T follicular helper cell (primary cell): ENCODE data around the gene SCARB1.
"Not testable (repeated sequence)": the region's sequence is repeated elsewhere in the genome, so short reads cannot be mapped to it uniquely, and the experiment has no call there.

Source experiments
- DNase-seq: peaks from one replicate; pipeline ENCODE4 v3.0.0-alpha.2; 2020; ENCODE audit warnings: low read depth

SCARB1 gene

GRCh38 chr12:124883263-124884130, 19.8 kb upstream of the SCARB1 start:
- DNase-seq, result no peak

- DNase-seq, result no peak
These were observed 17.5 kb upstream of the SCARB1 start for GRCh38 chr12:124881123-124881522.

DNA sequence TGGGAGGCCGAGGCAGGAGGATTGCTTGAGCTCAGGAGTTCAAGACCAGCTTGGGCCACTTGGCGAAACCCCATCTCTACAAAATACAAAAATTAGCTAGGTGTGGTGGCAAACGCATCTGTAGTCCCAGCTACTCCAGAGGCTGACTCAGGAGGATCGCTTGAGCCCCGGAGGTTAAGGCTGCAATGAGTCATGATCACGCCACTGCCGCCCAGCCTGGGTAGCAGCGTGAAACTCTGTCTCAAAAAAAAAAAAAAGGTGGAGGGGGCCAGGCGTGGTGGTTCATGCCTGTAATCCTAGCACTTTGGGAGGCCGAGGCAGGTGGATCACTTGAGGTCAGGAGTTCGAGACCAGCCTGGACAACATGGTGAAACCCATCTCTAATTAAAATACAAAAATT, 16.7 kb upstream of the SCARB1 start:
- not testable (repeated sequence) for DNase-seq

GRCh38 chr12:124878795-124879516, 15.3 kb upstream of the SCARB1 start:
- DNase-seq, result no peak

GRCh38 chr12:124877423-124877822, 13.8 kb upstream of the SCARB1 start:
- no peak for DNase-seq

GRCh38 chr12:124876171-124876570, 12.5 kb upstream of the SCARB1 start:
- DNase-seq, result no peak

- DNase-seq, result no peak
These were observed 12.1 kb upstream of the SCARB1 start for GRCh38 chr12:124875803-124876132.

- no peak for DNase-seq
These were observed 11.5 kb upstream of the SCARB1 start for GRCh38 chr12:124874988-124875802.

GRCh38 chr12:124874188-124874587, 10.5 kb upstream of the SCARB1 start:
- DNase-seq, result no peak

DNA sequence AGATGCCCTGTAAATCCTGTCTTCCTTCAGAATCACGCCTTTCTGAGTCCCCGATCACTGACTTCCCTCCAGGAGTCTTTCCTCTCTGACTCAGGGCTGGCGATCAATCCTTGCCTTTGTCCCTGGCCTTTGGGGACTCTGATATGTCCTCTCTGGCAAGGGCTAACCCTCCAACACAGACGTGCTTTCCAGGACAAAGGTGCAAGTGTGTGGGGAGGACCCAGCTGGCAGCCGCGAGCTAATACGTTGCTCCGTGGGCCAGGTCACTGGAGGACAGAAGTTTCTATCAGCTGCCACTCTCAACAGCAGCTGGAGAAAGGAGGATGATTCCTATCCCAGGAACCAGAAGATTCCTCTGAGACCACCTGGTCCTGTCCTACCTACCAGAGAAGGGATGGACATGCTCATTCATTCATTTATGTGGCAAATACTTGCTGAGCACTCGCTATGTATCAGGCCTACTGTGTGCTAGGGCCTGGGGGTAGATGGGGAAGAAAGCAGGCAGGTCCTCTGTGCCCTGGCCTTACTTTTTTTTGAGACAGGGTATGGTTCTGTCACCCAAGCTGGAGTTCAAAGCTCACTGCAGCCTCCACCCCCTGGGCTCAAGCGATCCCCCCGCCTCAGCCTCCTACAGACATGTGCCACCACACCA, 8.5 kb upstream of the SCARB1 start:
- no peak for DNase-seq

DNA sequence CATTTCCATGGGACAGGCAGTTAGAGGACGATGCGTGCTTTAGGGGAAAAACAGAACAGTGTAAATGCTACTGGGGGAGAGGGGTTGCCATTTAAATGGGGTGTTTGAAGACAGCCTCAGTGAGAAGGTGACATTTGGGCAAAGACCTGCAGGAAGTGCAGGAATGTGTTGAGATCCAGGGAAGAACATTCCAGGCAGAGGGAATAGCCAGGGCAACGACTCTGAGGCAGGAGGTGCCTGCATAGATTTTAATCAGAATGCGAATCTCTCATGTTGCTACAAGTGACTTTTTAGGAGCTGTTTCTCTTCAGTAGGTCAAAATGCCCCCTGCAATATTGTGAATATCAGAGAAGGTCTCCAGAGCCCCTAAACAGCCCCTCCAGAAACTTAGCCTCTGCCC, 7.6 kb upstream of the SCARB1 start:
- DNase-seq, result no peak

DNA sequence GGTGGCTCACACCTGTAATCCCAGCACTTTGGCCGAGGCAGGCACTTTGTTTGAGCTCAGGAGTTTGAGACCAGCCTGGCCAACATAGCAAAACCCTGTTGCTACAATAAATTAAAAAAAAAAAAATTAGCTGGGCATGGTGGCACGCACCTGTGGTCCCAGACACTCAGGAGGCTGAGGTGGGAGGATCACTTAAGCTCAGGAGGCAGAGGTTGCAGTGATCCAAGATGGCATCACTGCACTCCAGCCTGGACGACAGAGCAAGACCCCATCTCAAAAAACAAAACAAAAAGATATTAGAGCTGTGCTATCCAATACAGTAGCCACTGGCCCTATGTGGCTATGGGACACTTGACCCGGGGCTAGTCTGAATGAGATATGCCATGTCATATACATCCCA, 6.9 kb upstream of the SCARB1 start:
- DNase-seq, result no peak

- DNase-seq, result no peak
These were observed 5.5 kb upstream of the SCARB1 start for GRCh38 chr12:124869059-124869665.

DNA sequence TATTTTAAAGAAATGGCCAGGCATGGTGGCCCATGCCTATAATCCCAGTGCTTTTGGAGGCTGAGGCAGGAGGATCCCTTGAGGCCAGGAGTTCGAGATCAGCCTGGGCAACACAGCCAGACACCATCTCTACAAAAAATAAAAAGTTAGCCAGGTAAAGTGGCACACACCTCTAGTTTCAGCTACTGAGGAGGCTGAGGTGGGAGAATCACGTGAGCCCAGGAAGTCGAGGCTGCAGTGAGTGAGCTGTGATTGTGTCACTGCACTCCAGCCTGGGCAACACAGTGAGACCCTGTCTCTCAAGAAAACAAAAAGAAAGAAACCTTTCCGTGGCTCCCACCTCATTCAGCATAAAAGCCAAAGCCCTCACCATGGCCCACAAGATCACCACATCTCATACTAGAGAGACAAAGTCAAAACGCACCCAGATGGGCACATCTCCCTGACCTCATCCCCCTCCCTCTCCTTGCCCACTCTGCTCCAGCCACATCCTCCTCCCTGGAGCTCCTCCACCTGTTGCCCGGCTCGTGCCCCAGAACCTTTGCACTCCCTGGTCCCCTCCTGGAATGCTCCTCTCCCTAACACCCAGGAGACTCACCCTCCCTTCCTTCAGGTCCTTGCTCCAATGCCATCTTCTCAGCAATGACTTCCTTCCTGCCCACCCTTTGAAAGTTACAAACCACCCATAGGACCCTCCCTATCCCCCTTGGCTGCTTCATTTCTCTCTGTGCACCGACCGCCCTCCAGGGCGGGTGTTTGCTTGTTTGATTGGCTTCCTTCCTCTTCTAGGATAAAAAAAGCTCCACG, 4.8 kb upstream of the SCARB1 start:
- DNase-seq, result no peak

DNA sequence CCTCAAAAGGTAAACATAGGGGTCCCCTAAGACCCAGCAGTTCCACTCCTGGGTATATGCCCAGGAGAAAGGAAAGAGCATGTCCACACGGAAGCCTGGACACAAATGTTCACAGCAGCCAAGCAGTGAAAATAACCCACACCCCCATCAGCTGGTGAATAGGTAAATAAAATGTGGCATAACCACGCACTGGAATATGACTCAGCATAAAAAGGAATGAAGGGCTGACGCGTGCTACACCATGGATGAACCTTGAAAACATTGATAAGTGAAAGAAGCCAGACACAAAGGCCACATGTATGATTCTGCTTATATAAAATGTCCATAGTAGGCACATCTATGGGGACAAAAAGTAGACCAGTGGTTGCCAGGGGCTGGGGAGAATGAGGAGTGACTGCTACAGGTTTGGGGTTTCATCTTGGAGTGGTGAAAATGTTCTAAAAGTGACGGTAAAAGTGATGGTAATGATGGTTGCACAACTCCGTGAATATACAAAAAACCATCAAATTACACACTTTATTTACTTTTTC, 3.8 kb upstream of the SCARB1 start:
- DNase-seq, result no peak

GRCh38 chr12:124866883-124867400, 3.3 kb upstream of the SCARB1 start:
- no peak for DNase-seq

DNA sequence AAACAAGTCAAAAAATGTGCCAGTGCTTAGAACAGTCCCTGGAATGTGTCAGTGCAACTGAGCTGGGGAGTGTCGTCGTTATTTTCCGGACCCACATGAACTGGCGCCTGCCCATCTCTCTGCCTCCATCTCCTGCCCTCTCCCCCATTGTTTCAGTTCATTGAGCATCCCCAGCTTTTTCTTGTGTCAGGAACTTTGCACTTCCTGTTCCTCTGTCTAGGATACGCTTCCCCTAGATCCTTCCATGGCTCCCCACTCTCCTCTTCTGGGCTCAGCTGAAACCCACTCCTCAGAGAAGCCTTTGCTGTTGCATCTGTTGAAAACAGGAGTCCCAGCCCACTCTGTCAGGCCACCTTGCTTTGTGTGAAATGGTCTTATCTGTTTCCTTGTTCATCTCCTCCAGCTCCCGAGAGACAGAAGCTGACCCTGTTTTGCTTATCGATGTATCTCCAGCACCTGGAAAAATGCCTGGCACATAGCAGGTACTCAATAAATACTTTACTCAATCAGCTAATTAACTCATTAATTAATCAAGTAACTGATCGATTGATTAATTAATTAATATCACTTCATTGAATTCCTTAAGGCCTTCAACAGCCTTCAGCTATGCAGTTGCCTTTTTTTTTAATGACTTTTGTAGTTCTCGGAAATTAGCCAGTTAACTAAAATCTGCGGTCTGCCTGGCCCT, 2.7 kb upstream of the SCARB1 start:
- DNase-seq, result no peak

- no peak for DNase-seq
These were observed 2.1 kb upstream of the SCARB1 start for GRCh38 chr12:124865728-124866127.

DNA sequence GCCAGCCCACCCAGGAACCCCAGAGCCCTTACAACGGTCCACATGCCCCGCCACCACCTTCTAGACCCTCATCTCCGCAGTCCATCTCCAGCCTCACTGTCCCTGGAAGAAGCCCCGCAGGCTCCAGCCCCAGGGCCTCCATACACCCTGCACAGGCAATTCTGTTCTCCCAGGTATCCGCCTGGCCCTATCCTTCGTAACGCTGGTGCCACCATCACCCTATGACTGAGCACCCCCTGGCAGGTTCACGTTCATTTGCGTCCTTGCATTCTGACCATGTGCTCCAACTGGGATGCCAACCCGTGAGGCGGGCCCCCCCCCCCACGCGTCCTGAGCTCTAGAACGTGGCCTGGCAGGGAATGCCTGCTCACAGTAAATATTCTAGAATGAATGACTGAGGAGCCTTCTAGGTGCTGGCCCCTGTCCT, 675 bp upstream of the SCARB1 start:
- no peak for DNase-seq
